HepG2 (cell line): Measurements from ENCODE around the gene CDH13. TPM values are rescaled to one million over a fixed set of nuclear protein-coding genes. Genes with fewer than 3 reads are reported as not detected.

Experiments
- ATAC-seq: fragments of 200-7000 bp; cut with Tn5 transposase; 3 replicates; pipeline ENCODE4 v1.9.1; 2020; ENCODE audit warnings: mild to moderate bottlenecking, moderate library complexity
- BruUV-seq: library from RNA; stranded (reverse); fragments of 400-500 nt; replicated peaks from 2 replicates; lab custom pipeline; 2021; lab: Mats Ljungman, UMichigan
- CTCF ChIA-PET: fragments of 300-600 bp; formaldehyde crosslinking; extraction: SDS; loops from one replicate; lab custom pipeline; 2021; ENCODE audit warnings: low total read pairs, inconsistent platforms, low intra/inter-chr PET ratio; lab: Yijun Ruan, JAX
- POLR2A ChIA-PET: fragments of 350-600 bp; sonication (Branson Sonifier 250); formaldehyde crosslinking; loops from one replicate; lab custom pipeline; 2020; ENCODE audit warnings: antibody characterized with exemption, inconsistent platforms; lab: Yijun Ruan, JAX
- DNase-seq: peaks from one replicate; pipeline ENCODE4 v3.0.0-alpha.2; 2015; ENCODE audit warnings: low spot score
- FAIRE-seq: peaks from 3 replicates; lab custom pipeline; 2011; peaks lifted over from hg19 to GRCh38; lab: Jason Lieb, UNC
- H2AFZ ChIP-seq: one replicate; pipeline ENCODE4 v1.6.1; 2011; ENCODE audit warnings: low read length, inconsistent platforms
- H3K27ac ChIP-seq: fragments of 300-600 bp; 3 replicates; pipeline ENCODE4 v1.8.0; 2011; ENCODE audit warnings: mixed run types, mild to moderate bottlenecking, mixed read lengths, low read length, inconsistent platforms; ENCODE audit not compliant: insufficient read depth; ENCODE audit errors: extremely low read length
- H3K27me3 ChIP-seq, 2 experiments: fragments of 200-600 bp in 1 of 2; 2 replicates in 1 of 2; 3 replicates in 1 of 2; pipeline versions ENCODE4 v1.6.0 to v1.8.0; 2011; ENCODE audit warnings: low read length in 2 of 2, mild to moderate bottlenecking in 2 of 2, moderate library complexity in 2 of 2, inconsistent platforms in 1 of 2; ENCODE audit not compliant: insufficient read depth in 2 of 2, control insufficient read depth in 1 of 2
- H3K36me3 ChIP-seq, 2 experiments: fragments of 200-600 bp in 1 of 2; replicated peaks in 1 of 2; 2 replicates in 1 of 2; 3 replicates in 1 of 2; pipeline versions ENCODE4 v1.5.1 to v1.8.0; 2011; ENCODE audit warnings: low read length in 2 of 2, inconsistent platforms in 1 of 2; ENCODE audit not compliant: insufficient read depth in 2 of 2, control insufficient read depth in 1 of 2
- H3K4me1 ChIP-seq: 2 replicates; pipeline ENCODE4 v1.5.1; 2012; ENCODE audit warnings: low read length, inconsistent platforms; ENCODE audit not compliant: insufficient read depth
- H3K4me2 ChIP-seq: 2 replicates; pipeline ENCODE4 v1.6.0; 2011; ENCODE audit warnings: low read depth, low read length, inconsistent platforms
- H3K4me3 ChIP-seq, 3 experiments: fragments of 200-600 bp in 1 of 3; sonication (generic), shearing (Covaris generic) in 1 of 3; replicated peaks in 1 of 3; 2 replicates each; pipeline ENCODE4 v1.5.1; 2011 to 2016; ENCODE audit warnings: low read length in 3 of 3, inconsistent platforms in 2 of 3, low read depth in 2 of 3, mild to moderate bottlenecking in 2 of 3, control low read depth in 1 of 3, mixed read lengths in 1 of 3; ENCODE audit not compliant: insufficient read depth in 1 of 3
- H3K79me2 ChIP-seq: one replicate; pipeline ENCODE4 v1.6.1; 2011; ENCODE audit warnings: low read length, inconsistent platforms; ENCODE audit not compliant: insufficient read depth
- H3K9ac ChIP-seq: 2 replicates; pipeline ENCODE4 v1.6.0; 2011; ENCODE audit warnings: mild to moderate bottlenecking, low read depth, low read length, inconsistent platforms; ENCODE audit not compliant: insufficient read depth
- H3K9me3 ChIP-seq: 2 replicates; pipeline ENCODE4 v1.5.1; 2012; ENCODE audit warnings: mild to moderate bottlenecking, low read length
- H4K20me1 ChIP-seq: 2 replicates; pipeline ENCODE4 v1.6.0; 2011; ENCODE audit warnings: inconsistent platforms, mild to moderate bottlenecking, low read length, moderate library complexity; ENCODE audit not compliant: insufficient read depth
- MIER2 ChIP-seq: IDR thresholded peaks from 2 replicates; pipeline ENCODE4 v1.6.1; 2016; ENCODE audit warnings: missing biosample characterization, missing genetic modification reagents
- TBX3 ChIP-seq: fragments of 450-650 bp; IDR thresholded peaks from 2 replicates; pipeline ENCODE4 v1.6.1; 2017; ENCODE audit warnings: antibody characterized with exemption, mild to moderate bottlenecking, inconsistent platforms, borderline replicate concordance
- ZNF224 ChIP-seq: sonication (generic); formaldehyde crosslinking; IDR thresholded peaks from 2 replicates; pipeline ENCODE4 v1.5.0; 2020; ENCODE audit warnings: mild to moderate bottlenecking, missing genetic modification reagents
- ZNF382 ChIP-seq: sonication (generic); formaldehyde crosslinking; IDR thresholded peaks from 2 replicates; pipeline ENCODE4 v1.5.0; 2020; ENCODE audit warnings: missing genetic modification reagents, mild to moderate bottlenecking, borderline replicate concordance
- ZNF451 ChIP-seq: sonication (generic); formaldehyde crosslinking; IDR thresholded peaks from 2 replicates; pipeline ENCODE4 v1.5.0; 2020; ENCODE audit warnings: mild to moderate bottlenecking, missing genetic modification reagents
- ZNF557 ChIP-seq: sonication (generic); formaldehyde crosslinking; IDR thresholded peaks from 2 replicates; pipeline ENCODE4 v1.4.0; 2020; ENCODE audit warnings: missing genetic modification reagents
- ZNF574 ChIP-seq: sonication (generic); formaldehyde crosslinking; IDR thresholded peaks from 2 replicates; pipeline ENCODE4 v1.4.0; 2020; ENCODE audit warnings: missing genetic modification reagents
- ZNF724P ChIP-seq: sonication (generic); formaldehyde crosslinking; IDR thresholded peaks from 2 replicates; pipeline ENCODE4 v1.8.0; 2022; ENCODE audit warnings: missing genetic modification reagents, borderline replicate concordance
- WGBS: methylation state at CpG from one replicate; pipeline ENCODE4 v1.1.6; 2017; ENCODE audit warnings: low lambda C conversion rate; 5-methylcytosine and 5-hydroxymethylcytosine counted together
- in situ Hi-C: cut with HindIII; loops from 2 replicates; pipeline ENCODE4 v1.10.0; 2017; ENCODE audit warnings: low pct_unique_long_range_greater_than_20kb; ENCODE audit not compliant: extremely low pct_ligation_motif_present
- intact Hi-C: fragments of 100-400 bp; cut with micrococcal nuclease; formaldehyde crosslinking; loops from one replicate; pipeline ENCODE4 v1.10.0; 2022; ENCODE audit not compliant: unreplicated experiment
- polyA plus RNA-seq, 8 experiments: library from polyadenylated mRNA; depleted of rRNA in 3 of 8; stranded (reverse) in 7 of 8; unstranded in 1 of 8; fragments of >200 nt; fragmentation: Illumina TruSeq in 4 of 8; extraction: Trizol in 4 of 8; gene quantifications; 2 replicates each; pipeline versions ENCODE4 v1.2.1 to v1.2.3, GENCODE V29; 2011 to 2016; ENCODE audit warnings: low read depth in 4 of 8, missing spikeins in 1 of 8, mixed read lengths in 1 of 8; ENCODE audit not compliant: insufficient read depth in 1 of 8
- total RNA-seq, 5 experiments: library from RNA; depleted of rRNA; stranded (reverse); fragments of >200 nt; fragmentation: Illumina TruSeq; extraction: Trizol; gene quantifications; 2 replicates each; pipeline ENCODE4 v1.2.3, GENCODE V29; 2016; ENCODE audit warnings: low read depth in 1 of 5
- TF ChIP-seq, protein P1 (sequence below): fragments of 450-650 bp; IDR thresholded peaks from 2 replicates; pipeline ENCODE4 v1.6.1; 2016

The CDH13 gene
- total and polyA plus RNA-seq, 2 of the 13 experiments (the other 11 are each of a cell fraction or from before 2014, with no cell fraction given) = not detected

- ATAC-seq (no peak), DNase-seq (no peak), FAIRE-seq (no peak)
- WGBS = 14% methylated on average over 9 of the region's 9 CpGs
- intact Hi-C loops (no loop called here), in situ Hi-C loops (no loop called here)
- H3K4me1 ChIP-seq = no peaks in the 10 kb centered on the region
- H2AFZ ChIP-seq = no peak overlapping the region
- ChIA-PET POLR2A (no interaction called here), CTCF (no interaction called here)
- H3K36me3 ChIP-seq = no peaks in the 10 kb centered on the region
- H3K9ac ChIP-seq = no peak overlapping the region
- no peak overlapping the region for H3K27ac ChIP-seq
- H3K4me3 ChIP-seq = no peak overlapping the region
- H3K27me3 ChIP-seq = peaks cover 0 to 3% of the 10 kb centered on the region in 2 experiments; a peak in 1 of 5 replicates
- no TSS peak for BruUV-seq
- TF ChIP-seq ZNF451 (CRISPR knock-in tag) = no peak
- TF ChIP-seq, protein P1, sequence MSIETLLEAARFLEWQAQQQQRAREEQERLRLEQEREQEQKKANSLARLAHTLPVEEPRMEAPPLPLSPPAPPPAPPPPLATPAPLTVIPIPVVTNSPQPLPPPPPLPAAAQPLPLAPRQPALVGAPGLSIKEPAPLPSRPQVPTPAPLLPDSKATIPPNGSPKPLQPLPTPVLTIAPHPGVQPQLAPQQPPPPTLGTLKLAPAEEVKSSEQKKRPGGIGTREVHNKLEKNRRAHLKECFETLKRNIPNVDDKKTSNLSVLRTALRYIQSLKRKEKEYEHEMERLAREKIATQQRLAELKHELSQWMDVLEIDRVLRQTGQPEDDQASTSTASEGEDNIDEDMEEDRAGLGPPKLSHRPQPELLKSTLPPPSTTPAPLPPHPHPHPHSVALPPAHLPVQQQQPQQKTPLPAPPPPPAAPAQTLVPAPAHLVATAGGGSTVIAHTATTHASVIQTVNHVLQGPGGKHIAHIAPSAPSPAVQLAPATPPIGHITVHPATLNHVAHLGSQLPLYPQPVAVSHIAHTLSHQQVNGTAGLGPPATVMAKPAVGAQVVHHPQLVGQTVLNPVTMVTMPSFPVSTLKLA = peak; percentile 81
- no peaks in the 10 kb centered on the region for H3K9me3 ChIP-seq
- no peaks in the 10 kb centered on the region for H4K20me1 ChIP-seq
- no peak overlapping the region for H3K4me2 ChIP-seq
- no peaks in the 10 kb centered on the region for H3K79me2 ChIP-seq
These were observed 855.9 kb downstream of the CDH13 start for GRCh38 chr16:83482545-83483162.

DNA sequence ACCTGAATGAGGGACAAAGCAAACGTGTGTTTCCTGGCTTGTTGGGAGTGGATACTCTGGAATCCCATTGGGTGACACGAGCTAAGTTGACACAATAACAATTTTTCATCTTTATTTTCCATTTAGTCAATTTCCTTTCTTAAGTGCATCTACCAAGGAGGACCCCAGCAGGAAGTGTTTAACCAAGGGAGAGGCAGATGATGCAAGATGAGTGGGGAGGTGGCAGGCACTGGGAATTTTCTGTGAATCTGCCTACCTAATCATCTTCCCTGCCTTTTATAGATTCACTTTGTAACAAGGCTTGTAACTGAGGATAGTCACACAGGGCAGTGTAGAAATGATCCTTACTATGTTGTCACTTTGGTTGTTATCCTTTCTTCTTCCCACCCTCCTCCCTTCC is 863.3 kb downstream of the CDH13 start:
- intact Hi-C loops (no loop called here), in situ Hi-C loops (no loop called here)
- no peak overlapping the region for H3K4me2 ChIP-seq
- FAIRE-seq = no peak
- H3K27ac ChIP-seq = no peak overlapping the region
- 0% methylated on average over 2 of the region's 2 CpGs for WGBS
- no peaks in the 10 kb centered on the region for H3K36me3 ChIP-seq
- no peak overlapping the region for H3K9ac ChIP-seq
- no peak for DNase-seq
- POLR2A ChIA-PET = no interaction called here
- H3K79me2 ChIP-seq = no peaks in the 10 kb centered on the region
- no peak overlapping the region for H3K4me3 ChIP-seq
- H3K4me1 ChIP-seq = no peaks in the 10 kb centered on the region
- H3K9me3 ChIP-seq = no peaks in the 10 kb centered on the region
- H3K27me3 ChIP-seq = peaks cover 2 to 3% of the 10 kb centered on the region in 2 experiments; a peak in 1 of 5 replicates
- TF ChIP-seq MIER2 (no peak), ZNF574 (CRISPR knock-in tag) (no peak), ZNF557 (no peak), ZNF724P (CRISPR knock-in tag) (no peak), ZNF382 (no peak), ZNF224 (no peak), TBX3 (no peak)
- H2AFZ ChIP-seq = no peak overlapping the region
- no peaks in the 10 kb centered on the region for H4K20me1 ChIP-seq
- no TSS peak for BruUV-seq
- no peak for ATAC-seq
- CTCF ChIA-PET = no interaction called here
